Neural crest cell (in vitro differentiated cells): ENCODE measurements around the gene SUCNR1. TPM values are rescaled to one million over a fixed set of nuclear protein-coding genes. Genes with fewer than 3 reads are reported as not detected.

Source experiments
- DNase-seq: peaks from one replicate; pipeline ENCODE4 v3.0.0; 2021; ENCODE audit warnings: low read depth, mixed read lengths, low spot score
- H3K27ac Mint-ChIP-seq: one replicate; pipeline ENCODE4 v1.8.0; 2021; ENCODE audit warnings: mild to moderate bottlenecking, mixed read lengths; ENCODE audit not compliant: unreplicated experiment
- H3K27me3 Mint-ChIP-seq: 2 replicates; pipeline ENCODE4 v1.8.0; 2021; ENCODE audit warnings: low read depth, mild to moderate bottlenecking, mixed read lengths
- H3K36me3 Mint-ChIP-seq: 2 replicates; pipeline ENCODE4 v1.8.0; 2021; ENCODE audit warnings: low read depth, mild to moderate bottlenecking, mixed read lengths
- H3K4me1 Mint-ChIP-seq: 2 replicates; pipeline ENCODE4 v1.8.0; 2021; ENCODE audit warnings: mixed read lengths
- H3K4me3 Mint-ChIP-seq: one replicate; pipeline ENCODE4 v1.8.0; 2021; ENCODE audit warnings: mild to moderate bottlenecking, mixed read lengths
- H3K9me3 Mint-ChIP-seq: 2 replicates; pipeline ENCODE4 v1.8.0; 2021; ENCODE audit warnings: mixed read lengths
- total RNA-seq: library from RNA; stranded (reverse); gene quantifications from 2 replicates; pipeline ENCODE4 v1.2.1, GENCODE V29; 2021
- TF ChIP-seq, protein P1 (sequence below): fragments of 200-600 bp; sonication (generic); conservative IDR thresholded peaks from 2 replicates; pipeline ENCODE4 v1.5.0; 2021; ENCODE audit warnings: antibody characterized with exemption, mild to moderate bottlenecking

The SUCNR1 gene
- total RNA-seq, 1 donor from 2014 or later = not detected

DNA sequence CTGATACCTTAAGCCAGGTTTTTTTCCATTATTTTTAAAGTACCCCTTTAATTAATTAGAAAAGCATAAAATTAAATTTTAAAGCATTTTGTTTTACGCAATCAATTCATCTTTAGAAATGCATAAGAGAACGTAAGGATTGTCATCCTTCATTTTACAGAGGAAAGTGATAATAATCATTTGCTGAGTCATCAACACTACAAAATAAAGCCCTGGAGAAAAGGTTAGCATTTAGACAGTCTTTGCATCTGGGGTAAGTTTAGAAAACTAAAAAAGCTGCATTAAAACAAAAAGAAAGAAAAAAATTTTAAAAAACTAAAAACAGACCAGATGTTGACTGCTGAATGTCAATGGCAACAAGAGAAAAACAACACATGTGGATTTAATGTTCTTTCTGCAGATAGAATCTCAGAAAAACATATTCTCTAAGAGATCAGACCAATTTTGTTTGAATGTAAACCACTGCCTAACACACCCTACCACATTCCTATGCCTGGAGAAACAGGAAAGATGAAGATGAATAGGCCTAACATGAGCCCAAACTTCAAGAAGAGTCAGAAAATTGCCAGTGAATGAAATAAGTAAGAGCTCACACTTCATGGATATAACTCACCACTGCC, 59.9 kb downstream of the SUCNR1 start:
- TF ChIP-seq, protein P1, sequence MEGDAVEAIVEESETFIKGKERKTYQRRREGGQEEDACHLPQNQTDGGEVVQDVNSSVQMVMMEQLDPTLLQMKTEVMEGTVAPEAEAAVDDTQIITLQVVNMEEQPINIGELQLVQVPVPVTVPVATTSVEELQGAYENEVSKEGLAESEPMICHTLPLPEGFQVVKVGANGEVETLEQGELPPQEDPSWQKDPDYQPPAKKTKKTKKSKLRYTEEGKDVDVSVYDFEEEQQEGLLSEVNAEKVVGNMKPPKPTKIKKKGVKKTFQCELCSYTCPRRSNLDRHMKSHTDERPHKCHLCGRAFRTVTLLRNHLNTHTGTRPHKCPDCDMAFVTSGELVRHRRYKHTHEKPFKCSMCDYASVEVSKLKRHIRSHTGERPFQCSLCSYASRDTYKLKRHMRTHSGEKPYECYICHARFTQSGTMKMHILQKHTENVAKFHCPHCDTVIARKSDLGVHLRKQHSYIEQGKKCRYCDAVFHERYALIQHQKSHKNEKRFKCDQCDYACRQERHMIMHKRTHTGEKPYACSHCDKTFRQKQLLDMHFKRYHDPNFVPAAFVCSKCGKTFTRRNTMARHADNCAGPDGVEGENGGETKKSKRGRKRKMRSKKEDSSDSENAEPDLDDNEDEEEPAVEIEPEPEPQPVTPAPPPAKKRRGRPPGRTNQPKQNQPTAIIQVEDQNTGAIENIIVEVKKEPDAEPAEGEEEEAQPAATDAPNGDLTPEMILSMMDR = no peak
- Mint-ChIP-seq H3K9me3 (peaks cover 2% of the 10 kb centered on the region), H3K36me3 (no peaks in the 10 kb centered on the region), H3K4me3 (no peak overlapping the region), H3K27ac (no peak overlapping the region), H3K27me3 (no peaks in the 10 kb centered on the region), H3K4me1 (no peaks in the 10 kb centered on the region)
- DNase-seq = no peak

Other genes starting within 250 kb of the SUCNR1 start
- not detected in 2 replicates for gene AADACL2, start 139.7 kb upstream of the SUCNR1 start, total RNA-seq
- not detected in 2 replicates for gene AADAC, start 59.5 kb upstream of the SUCNR1 start, total RNA-seq